ELF-1 (cell line): ENCODE results near the gene MAD1L1.
"Not testable (repeated sequence)": the region's sequence is repeated elsewhere in the genome, so short reads cannot be mapped to it uniquely, and the experiment has no call there.

Experiments used
- DNase-seq: peaks from one replicate; pipeline ENCODE4 v3.0.0-alpha.2; 2016; ENCODE audit warnings: low read depth, low spot score

Gene MAD1L1

GRCh38 chr7:1843921-1844335 lies 388.8 kb downstream of the MAD1L1 start:
- DNase-seq, result no peak

DNA sequence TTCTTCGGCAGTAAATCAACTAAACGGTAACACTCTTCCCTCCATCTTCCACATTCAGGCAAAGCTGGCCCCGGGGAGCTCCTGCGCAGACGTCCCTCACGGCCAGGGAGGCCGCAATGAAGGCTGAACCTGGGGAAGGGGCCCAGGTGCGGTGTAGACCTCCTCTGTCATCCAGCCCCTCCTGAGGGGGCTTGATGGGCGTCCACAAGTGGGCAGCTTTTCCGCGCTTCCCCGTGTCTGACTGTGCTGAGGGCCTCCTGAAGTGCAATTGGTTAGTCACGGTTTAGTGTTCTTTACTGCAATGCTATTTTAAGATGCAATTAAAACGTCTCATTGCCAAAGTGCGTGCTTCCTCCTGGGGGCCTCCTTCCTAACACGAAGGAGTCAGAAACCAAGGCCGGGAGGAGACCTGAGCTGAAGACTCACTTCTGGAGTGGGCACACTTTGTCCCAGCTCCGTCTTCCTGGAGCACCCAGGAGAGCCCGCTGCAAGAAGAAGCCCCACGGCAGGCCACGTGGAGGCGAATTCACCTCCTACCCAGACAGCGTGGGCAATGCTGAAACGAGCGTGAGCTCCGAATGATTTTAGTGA lies 389.4 kb downstream of the MAD1L1 start:
- DNase-seq, result no peak

DNA sequence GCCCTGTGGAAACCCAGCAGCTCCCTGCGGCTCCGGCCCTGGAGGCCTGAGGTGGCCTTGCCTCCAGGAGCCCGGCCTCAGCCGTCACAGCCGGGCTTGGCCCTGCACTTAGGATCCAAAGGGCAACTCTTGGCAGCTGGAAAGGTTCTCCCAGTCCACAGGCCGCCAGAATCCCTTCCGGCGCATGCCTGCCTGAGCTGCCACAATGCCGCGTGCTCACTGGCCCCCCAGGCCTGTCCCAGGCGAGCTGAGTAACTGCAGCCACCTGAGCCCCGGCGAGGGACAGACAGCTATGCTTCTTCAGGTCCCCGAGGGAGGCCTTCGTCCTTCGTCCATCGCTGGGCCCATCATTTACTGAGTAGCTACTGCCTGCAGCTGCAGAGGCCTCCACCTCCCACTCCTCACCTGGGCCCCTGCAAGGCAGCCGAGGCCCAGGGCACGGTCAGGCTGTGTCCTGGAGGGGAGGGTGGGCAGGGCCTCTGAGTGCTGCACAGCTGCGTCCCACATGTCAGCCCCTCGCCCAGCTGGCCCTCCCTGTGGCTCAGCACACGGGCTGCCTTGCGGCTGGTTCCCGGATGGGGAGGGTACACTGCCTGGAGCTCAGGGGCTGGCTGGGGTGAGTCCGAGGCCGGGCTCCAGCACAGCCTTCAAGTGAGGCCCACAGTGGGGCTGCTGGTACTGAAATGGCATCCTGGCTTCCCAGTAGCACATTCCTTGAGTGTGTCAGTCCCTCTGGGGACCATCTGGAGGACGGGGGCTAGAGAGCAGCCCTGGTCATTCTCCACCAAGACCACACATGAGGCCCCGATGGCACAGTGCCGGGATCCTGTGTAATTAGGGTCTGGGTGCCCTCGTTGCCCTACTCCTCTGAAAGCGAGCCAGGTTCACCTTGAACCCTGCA lies 390.2 kb downstream of the MAD1L1 start:
- DNase-seq, result peak; percentile 60

DNA sequence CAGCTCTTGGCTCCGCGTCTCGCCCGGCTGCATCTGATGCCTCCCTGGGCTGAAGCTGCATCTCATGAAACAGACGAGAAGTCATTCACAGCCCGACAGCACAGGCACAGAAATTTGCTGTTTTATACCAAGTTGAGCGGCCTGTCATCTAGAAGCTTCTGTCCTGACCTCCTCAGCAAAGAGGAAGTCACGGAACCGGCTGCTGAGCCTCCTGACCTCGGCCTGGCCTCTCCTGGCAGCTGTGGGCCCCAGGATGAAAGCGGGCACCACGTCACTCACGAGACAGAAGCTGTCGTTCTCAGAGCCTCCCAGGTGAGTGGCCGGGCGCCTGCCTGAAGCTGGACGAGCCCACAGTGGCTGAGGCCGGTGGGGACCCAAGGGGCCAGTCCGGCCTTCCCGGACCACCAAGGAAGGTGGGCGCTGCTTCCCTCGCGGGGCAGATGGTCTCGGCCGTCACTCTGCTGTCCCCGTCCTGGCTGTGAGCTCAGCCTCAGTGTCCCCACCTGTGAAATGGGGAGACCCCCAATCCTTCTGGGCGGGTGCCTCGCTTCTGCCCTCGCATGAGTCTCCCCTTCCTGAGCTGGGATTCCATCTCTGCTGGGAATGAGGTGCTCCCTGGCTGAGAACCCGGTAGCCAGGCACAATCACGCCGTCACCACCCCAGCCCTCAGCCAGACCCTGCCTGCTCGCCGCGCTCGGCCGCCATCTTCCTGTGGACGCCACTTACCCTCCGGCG lies 391.3 kb downstream of the MAD1L1 start:
- not testable (repeated sequence) for DNase-seq

DNA sequence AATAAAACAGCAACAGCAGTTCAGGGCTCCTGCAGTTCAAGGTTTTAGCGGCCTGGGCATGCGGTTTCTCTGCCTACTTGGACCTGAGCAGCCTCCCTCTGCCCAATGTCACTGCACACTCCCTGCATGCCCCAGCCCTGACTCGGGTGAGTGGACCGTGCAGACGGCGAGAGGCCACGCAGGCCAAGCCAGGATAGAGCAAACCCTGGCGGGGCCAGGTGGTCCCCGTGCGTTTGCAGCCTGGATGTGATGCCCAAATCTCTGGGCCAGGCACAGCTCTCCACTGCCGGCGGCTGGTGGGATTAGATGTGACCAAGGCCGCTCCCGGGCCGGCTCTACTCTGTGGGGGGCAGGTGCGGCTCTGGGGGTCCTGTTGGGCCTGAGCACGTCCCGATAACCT lies 392.0 kb downstream of the MAD1L1 start:
- not testable (repeated sequence) for DNase-seq

GRCh38 chr7:1839701-1840100 lies 393.0 kb downstream of the MAD1L1 start:
- DNase-seq, result no peak

DNA sequence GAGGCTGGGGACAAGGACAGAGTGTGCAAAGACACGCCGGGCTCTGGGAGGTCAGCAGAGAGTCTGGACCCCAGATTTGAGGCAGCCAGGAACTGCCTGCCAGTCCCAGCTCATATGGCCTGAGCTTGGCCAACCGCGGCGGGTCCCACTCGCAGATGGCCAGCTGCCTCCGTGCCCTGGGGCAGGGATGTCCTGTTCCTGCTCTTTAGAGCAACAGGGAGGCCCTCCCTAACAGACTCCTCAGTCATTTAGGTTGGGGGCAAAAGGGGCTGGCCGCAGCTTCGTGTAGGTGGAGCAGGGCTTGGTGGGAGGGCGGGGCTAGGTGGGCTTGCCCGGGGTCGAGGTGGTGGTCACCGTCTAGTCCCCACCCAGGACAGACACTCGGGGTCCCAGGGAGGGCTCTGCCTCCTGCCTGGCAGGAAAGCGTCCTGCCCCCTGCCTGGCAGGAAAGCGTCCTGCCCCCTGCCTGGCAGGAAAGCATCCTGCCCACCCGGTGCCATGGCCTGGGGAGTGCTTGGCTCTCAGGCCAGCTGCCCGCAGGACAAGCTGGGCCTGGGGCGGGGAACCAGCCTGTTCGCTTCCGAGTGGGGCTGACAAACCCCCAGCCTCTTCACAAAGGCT lies 393.7 kb downstream of the MAD1L1 start:
- DNase-seq, result not testable (repeated sequence)

DNA sequence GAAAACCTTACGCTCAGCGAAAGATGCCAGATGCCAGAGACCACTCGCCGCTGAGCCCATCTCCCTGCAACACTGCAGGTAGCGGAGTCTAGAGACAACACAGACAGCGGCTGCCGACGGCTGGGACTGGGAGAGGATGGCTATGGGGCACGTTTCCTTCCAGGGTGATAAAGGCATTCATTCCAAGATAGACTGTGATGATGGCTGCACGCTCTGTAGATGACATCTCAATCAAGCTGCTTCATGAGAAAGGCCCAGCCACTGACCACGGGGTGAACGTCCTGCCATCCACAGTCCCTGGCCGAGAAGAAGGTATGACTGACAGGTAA lies 394.2 kb downstream of the MAD1L1 start:
- DNase-seq, result not testable (repeated sequence)

DNA sequence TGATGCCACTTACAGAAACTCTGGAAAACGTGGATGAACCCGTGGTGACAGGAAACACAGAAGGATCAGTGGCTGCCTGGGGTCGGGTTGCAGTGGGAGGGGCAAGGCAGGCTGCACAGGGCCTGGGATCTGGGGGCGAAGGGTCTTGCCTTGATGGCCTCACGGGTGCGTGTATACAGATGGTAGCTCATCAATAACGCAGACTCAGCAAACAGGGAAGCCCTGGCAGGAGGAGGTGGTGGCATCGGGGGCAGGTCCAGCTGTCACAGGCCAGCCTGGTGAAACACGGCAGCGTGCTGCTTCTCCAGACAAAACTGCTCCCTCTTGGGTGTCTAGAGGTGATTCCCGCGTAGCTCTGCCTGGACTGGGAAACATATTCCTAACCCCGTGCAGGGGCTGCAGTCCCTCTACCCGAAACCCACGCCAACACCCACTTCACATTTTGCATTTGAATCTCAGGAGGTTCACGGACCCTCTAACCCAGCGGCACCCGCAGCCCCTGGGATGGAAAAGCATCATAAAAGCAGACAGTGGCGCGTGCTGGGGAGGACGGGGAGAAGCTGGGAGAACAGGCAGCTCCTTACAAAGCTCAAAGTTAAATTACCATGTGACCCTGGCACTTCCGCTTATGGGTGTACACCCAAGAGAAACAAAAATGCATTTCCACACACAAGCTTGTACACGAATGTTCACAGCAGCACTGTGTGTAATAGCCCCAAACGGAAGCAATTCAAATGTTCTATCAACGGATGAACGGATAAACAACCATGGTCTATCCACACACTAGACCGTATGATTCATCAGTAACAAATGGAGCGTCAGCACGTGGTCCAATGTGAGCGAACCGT lies 394.8 kb downstream of the MAD1L1 start:
- DNase-seq, result not testable (repeated sequence)

- DNase-seq, result not testable (repeated sequence)
These were observed 400.7 kb downstream of the MAD1L1 start for GRCh38 chr7:1831933-1832535.

- DNase-seq, result not testable (repeated sequence)
These were observed 401.3 kb downstream of the MAD1L1 start for GRCh38 chr7:1831471-1831870.

- not testable (repeated sequence) for DNase-seq
These were observed 403.1 kb downstream of the MAD1L1 start for GRCh38 chr7:1829668-1830067.

- DNase-seq, result no peak
These were observed 403.6 kb downstream of the MAD1L1 start for GRCh38 chr7:1829111-1829510.

GRCh38 chr7:1828170-1828569 lies 404.6 kb downstream of the MAD1L1 start:
- DNase-seq, result not testable (repeated sequence)

GRCh38 chr7:1827521-1827981 lies 405.2 kb downstream of the MAD1L1 start:
- DNase-seq, result not testable (repeated sequence)

- not testable (repeated sequence) for DNase-seq
These were observed 405.8 kb downstream of the MAD1L1 start for GRCh38 chr7:1826931-1827330.

GRCh38 chr7:1825897-1826741 lies 406.6 kb downstream of the MAD1L1 start:
- DNase-seq, result no peak

- not testable (repeated sequence) for DNase-seq
These were observed 407.2 kb downstream of the MAD1L1 start for GRCh38 chr7:1825647-1825896.

GRCh38 chr7:1824882-1825646 lies 407.7 kb downstream of the MAD1L1 start:
- not testable (repeated sequence) for DNase-seq
